HUDEP-2 (cell line): Measurements from ENCODE around the gene FAM72A.
"Not testable (repeated sequence)": the region's sequence is repeated elsewhere in the genome, so short reads cannot be mapped to it uniquely, and the experiment has no call there.

Experiments used
- DNase-seq, 76 experiments: peaks; one replicate each; lab custom pipeline; 2025; ENCODE audit not compliant: unreplicated experiment in 76 of 76; lab: John Stamatoyannopoulos, UW

FAM72A gene

DNA sequence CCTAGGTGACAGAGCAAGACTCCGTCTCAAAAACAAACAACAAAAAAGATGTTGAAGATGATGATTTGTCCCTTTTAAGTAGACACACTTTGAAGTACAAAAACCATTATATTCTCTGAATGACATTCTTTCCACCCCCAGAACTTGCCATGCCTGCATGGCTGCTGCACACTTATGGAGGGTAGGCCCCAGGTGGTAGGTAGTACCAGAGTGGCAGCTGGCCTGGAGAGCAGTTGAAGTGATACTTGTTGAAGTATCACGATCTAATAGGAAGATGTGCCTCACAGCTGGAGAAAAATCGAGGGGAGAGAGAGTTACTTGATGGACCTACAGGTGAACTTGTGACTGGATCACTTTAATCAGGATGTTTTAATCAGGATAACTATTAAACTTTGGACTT, 15.6 kb upstream of the FAM72A start:
- not testable (repeated sequence) for DNase-seq

DNA sequence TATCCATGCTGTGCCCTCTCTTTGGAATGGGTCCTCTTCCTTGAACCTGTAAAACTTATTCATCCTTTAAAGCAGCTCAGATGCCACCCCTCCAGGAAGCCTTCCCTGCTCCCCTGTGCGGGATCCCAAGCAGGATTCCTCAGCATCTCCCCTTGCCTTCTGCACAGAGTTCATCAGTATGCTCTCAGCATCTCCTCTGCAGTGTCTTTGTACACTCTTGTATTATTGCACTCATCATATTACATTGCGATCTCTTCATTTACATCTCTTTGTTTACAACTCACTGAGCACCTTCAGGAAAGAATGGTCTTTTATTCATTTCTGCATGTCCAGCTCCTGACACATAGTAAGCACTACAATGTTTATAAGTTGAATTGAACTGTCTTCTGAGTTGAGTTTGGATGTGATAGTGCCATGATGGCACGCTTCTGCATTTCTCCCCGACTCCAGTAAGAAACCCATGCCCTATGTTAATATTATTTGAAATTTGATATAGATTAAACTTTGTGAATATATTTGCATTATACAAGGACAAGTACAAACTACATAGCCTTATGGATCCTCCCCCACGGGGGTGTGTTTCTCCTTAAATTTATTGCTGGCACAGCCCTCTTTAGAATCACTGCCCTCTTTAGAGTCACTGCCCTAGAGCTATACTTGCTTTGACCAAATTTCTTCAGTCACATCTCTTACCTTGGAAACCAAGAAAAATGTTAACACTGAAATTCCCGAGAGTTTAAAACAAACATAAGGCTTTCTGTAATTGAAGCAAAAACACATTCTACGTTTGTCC, 13.2 kb upstream of the FAM72A start:
- not testable (repeated sequence) for DNase-seq

DNA sequence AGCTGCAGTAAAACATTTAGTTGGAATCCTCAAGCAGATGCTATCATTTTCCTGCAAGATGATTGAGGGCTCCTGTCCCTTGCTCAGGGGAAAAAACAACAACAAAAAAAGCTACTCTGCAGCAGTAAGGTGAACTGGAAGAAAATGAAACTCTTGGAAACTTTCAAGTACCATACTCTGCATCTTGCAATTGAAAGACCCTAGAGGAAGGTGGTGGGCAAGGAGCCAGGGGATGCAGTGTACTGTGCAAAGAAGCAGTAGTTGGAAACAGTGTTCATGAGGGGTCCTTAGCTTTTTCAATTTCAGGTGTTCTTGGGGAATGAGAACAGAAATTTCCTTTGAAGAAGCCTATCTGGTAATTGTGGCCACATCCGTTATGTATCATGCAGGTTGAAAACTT, 8.2 kb upstream of the FAM72A start:
- not testable (repeated sequence) for DNase-seq

DNA sequence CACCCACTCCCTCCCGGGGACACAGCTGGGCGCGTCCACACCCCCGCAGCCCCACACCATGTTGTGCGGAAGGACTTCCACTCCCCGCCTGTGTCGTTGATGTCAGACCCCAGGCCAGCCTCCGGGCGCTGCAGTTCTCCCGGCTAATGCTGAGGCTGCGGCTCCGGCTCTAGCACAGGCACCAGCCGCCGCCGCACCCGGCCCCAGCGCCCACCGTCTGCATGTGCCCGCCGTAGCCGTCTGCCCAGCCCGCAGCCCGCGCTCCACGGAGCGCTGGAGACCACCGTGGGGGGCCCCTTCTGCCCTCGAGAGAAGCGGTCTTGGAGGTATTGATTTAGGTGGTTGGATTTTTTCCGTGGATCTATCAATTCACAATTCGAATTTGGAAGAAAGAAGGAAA, 2.9 kb upstream of the FAM72A start:
- not testable (repeated sequence) for DNase-seq

DNA sequence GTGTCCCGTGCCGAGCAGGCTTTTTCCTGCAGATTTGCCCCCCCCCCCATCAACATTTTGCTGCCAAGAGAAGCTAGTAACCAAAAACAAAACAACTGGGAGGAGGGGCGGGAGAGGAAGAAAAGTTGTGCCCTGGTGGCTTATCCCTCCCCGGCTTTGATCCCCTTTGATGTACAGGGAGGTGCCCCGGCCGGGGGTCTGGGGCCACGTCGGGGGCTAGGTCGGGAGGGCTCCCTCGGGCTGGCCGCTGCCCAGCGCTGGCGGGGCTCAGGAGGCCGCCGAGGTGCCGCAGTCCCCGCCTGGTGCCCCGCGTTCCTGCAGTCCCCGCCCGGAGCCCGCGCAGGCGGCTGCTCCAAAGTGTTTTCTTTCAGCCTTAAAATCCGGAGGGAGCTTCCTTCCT, 2.2 kb upstream of the FAM72A start:
- DNase-seq: not testable (repeated sequence)

DNA sequence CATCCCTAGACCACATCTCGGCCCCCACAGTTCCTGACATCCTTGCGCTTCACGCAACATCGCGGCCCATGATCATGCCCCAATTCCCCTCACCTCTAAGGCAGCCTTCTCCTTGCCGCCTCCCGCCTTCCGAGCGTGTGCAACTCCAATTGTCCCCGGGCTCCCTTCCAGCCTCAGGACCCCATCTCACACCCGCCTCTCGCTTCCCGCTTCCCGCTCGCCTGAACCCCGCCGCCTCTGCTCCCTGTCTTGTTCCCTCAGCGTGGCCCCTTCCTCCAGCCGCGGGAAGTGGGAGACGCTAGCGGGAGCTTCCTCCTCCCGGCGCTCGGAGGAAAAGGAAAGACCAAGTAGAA, 1.5 kb upstream of the FAM72A start:
- DNase-seq: not testable (repeated sequence)

DNA sequence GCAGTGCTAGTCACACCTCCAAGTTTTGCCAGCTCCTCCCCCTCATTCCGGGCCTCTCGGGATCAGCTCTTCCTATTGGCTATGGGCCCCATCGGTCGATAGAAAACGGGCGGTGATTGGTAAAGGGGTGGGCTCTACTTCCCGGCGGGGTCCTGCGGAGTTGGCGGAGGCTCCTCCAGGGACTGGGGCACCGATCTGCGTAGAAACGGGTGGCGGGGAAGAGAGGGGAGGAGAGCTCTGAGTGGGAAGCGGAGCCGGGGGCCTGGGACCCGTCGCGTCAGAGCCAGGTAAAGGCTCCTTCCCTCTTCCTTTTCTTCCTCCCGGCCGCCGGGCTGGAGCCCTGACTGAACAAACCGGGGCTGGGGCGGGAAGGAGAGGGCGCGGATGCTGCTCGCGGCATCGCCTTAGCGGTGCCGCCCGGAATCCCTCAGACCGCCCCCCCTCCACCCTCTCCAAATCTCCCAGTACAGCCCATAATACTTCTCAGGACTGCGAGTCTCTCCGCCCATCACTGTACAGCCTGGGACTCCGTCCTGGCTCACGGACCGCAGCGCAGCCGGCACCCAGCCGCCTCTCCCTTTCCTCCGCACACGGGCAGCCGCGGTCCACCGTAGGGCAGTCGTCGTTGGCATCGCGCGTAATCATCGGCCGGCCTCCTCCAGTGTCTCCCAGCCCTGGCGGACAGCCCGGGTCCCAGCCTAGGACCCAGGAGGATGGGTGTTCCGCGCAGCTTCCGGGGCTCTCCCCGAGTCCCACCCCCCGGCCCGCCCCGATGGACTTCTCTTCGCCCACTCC, 922 bp upstream of the FAM72A start, which contains the start of gene SRGAP2:
Gene SRGAP2 (plus strand): TSS at position 178 of the 795 bp plus-strand sequence. CDS start 2,430 bp downstream, outside the sequence.
- peak in 51 of 76 experiments; percentile 2 to 77 (median 39) for DNase-seq

DNA sequence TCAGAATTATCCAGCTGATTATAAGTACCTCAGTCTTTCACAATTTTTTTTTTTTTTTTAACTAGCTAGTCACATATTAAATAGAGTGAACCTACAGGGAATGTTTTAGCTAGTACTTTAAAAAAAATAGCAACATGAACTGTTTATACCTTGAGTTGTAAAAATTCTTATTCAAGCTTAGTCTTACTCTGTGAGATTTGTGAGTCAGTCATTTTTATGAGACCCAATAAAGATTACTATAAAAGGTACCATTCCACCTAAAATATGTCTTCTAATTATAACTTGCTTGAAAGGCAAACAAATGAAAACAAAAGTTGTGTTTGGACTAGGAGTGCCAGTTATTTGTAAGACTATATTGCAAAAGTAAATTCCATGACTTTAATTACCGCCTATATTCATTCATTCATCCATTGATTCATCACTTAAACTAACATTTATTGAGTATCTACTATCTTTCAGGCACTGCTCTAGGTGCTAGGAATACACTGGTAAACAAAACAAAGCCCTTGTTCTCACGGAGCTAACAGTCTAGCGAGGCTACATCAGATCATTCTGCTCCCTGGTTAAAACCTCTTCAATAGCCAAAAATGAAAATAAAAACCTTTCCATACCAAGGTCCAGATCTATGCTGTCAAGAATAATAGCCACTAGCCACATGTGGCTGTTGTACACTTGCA, 5.8 kb downstream of the FAM72A start:
- DNase-seq: not testable (repeated sequence)

DNA sequence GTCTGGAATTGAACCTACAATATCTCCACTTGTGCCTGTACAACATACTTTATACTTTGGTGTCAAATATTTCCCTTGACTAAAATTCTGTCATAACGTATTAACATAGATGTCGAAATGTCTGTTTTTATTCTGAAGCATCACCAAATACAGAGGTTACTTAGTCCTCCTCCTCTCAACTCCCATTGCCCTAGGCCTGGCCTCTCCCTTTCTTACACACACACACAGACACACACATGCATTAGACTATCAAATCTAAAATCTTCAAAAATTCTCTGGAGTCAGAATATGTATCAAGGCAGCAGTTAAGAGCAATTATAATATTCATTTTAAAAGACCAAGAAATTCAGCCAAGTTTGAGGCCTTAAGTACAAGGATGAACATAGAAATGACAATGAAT, 7.5 kb downstream of the FAM72A start:
- DNase-seq: not testable (repeated sequence)

DNA sequence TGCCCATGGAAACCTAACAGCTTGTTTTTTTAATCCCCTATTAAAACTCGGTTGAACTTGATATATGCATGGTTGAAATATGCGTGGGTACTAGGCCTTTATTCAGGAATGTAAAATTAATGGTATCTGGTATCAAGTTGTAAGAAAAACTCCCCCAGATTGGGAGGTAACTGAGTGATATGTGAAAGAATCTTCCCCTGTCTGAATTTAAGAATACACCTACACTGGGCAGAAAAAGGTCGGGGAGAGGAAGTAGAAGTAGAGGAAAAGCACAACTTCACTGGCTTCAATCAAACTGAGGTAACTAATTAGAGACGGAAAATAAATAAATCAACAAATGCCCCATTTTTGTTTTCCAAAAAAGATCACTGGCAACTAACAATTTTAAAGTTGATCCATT, 15.8 kb downstream of the FAM72A start:
- not testable (repeated sequence) for DNase-seq

DNA sequence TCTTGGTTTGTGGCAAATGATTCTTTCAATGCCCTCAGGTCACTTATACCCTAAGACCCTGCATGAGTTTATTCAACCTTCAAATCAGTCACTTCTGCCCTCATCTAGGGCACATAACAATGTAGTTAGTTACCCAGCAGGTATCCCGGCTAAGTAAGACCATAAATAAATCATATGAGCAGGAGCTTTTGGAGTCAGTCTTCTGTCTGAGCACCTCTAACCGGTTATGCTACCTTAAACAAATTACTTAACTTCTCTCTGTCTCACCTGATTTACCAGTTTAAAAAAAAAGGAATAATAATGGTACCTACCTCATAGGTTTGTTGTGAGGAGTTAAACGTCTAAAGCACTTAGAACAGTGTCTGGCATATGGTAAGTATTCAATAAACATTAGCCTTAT, 16.9 kb downstream of the FAM72A start:
- not testable (repeated sequence) for DNase-seq

DNA sequence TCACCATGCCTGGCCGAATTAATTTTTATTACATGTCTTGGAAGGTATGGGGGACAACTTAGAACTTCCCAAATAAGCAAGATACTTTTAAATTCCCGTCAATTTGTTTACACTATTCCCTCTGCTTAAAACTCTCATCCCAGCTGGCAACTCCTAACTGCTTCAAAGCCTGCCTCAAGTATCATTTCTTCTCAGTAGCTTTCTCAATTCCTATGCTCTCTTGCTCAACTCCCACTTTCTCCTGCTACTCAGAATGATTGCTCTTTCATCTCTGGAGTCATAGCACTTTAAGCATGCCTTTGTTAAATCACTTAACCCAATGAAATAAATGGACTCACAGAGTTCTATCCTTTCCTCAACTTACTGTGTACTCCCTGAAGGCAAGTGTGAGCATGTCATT, 18.9 kb downstream of the FAM72A start:
- DNase-seq: not testable (repeated sequence)

DNA sequence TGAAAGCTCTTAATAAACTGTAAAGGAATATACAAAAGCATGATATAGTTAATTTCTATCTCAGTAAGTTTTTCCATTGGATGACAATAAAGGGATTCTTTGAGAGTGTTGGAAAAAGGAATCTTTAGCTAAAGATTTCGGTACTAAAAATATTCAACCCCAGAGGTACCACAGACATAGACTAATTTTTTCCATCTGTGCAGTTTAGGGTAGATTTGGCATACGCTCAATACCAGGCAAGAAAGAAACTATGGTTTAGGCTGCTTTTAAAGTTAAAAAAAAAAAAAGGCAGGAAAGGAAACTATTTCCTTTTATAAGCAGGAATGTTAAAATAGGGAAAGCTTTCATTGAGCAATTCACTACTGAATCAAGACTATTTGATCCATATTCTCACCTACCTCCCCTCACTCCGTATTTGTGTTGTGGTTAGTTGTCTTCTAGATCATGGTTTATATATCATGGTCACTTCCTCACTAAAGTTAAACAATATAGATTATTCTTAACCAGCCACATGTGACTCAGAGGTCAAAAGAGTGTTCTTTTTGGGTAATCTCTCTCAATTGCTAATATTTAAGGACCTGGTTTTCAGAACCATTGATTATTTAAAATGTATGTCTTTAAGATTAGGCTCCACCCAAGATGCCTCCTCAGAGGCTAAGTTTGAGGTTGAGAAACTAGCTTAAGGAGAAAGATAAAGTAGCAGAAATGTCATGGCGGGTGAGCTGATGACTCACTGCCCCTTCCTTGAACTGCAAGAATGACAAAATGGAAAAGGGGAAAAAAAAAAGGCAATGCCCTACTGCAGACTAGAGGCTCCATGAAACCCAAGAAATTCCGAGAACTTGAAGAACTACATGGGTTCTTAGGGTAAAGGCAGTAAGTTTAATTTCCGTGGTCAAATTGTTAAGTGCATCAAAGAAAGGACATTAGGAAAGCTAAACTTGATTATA, 20.0 kb downstream of the FAM72A start:
- not testable (repeated sequence) for DNase-seq

DNA sequence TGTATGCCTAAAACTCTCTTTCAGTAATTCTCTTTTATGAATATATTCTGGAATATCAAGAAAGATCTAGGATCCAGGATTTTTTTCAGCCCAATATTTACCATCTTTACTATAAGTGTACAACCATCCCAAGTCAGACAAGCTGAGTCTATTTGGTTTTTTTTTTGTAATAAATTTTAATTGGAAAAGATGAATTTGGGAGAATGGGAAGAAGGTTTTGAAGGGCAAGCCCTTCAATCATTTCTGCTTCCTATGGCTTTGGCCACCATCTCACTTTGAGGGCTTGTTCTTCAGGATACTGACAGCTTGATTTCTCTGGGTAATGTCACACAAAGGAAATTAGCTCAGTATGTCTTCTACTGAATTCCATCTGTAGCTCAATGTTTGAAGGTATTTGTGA, 23.0 kb downstream of the FAM72A start:
- DNase-seq: not testable (repeated sequence)

DNA sequence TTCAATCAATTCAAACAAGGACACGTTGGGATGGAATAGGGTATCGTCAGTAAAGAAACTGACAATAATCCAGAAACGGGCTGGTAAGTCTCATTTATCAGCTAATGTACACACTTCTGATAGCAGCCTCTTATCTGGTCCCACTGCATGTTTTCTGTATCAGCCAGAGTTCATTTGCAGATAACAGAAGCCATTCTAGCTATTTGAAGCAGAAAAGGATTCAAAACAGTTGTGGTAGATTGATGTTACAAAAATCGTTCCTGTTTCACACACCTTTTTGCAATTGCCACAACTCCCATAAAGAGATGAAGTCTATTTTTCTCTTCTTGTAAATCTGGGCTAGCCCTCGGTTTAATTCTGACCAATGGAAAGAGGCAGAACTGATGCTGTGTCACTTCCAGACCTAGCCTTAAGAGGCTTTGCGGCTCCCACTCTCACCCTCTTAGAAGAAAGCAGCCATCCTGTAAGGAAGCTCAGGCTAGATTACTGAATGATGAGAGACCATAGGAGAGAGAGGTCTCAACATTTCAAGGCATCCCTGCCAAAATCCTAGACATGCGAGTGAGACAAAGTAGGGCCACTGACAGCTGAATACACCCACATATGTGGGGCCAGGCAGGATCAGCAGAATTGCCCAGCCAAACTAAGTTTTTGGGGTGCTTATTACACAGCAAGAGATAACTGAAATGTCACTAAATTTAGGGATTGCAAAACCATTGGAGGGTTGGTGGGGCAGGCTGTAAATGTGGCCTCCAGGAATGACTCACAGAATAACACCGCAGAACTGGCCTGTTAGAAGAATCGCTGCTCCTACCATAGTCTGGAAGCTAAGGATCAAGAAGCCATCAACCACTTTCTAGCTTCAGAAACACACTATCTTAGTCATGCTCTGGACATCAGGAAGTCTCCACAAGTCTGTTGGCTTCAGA, 24.3 kb downstream of the FAM72A start:
- peak in 1 of 76 experiments; percentile 28 for DNase-seq

DNA sequence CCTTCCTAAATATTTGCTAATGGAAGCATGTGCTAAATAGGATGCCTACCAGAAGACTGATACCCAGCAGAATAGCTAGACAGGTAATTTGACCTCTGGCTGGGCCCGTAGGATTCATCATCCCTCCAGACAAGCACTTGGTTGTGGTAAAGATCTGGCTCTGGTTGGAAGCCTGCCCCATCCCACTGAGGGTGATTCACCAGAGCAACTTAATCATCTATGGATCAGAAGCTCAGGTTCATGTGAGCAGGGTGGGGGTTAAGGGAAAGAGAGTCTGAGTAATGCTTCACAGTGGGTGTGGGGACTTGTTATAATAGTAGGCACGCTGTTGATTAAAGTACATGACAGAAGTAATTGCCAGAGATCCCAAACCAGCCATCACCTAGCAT, 26.5 kb downstream of the FAM72A start:
- DNase-seq: peak in 34 of 76 experiments; percentile 3 to 47 (median 14)

DNA sequence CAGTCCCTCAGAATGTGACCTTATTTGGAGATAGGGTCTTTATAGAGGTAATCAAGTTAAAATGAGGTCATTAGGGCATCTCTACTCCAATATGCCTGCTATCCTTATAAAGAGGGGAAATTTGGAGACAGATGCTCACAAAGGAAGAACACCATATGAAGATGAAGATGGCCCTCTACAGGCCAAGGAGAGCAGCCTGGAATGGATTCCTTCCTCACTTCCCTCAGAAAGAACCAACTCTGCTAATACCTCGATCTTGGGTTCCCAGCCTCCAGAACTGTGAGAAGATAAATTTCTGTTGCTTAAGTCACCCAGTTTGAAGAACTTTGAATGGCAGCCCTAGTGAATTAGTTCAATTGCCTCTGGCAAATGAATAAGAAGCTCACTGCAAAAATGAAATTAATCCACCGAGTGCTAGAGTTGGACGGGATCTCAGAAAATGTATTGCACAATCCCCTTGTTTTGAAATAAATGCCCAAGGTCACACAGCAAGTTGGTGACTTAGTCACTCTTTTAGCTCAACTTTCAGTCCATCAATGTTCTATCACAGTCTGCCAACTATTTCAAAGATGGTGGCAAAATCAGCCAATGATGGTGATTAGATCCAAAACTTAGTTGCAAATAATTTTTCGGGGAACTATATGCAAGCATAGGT, 27.1 kb downstream of the FAM72A start:
- DNase-seq: not testable (repeated sequence)

DNA sequence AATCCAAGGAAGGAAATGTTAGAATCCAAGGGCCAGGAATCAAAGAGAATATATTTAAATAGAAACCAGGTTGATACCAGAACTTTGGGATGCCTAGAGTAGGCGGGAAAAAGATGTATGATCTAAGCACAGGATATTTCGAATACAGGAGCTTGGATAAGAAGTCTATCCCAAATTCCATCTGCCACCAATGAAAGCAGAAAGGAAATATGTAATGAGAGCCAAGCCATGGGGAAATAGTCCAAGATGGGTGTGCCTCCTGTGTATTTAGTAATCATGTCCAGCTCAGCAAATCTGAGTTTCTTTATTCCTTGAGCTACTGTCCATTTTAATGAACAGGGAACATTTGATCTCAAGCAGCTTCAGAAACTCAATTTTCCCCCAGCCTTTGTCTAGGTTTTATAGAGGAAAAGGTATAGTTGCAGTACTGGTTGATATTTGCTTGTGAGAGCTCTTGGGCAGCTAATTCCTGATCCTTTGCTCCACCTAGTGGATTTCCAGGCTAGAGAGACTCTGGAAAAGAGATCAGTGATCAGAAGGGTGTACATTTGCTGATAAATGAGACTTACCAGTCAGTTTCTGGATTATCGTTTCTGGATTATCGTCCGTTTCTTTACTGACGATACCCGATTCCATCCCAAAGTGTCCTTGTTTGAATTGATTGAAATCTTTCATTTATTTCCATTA, 28.3 kb downstream of the FAM72A start:
- not testable (repeated sequence) for DNase-seq
